Epithelial cell of proximal tubule (primary cell): Measurements from ENCODE around the gene FBXO21. TPM values are rescaled to one million over a fixed set of nuclear protein-coding genes. Genes with fewer than 3 reads are reported as not detected.
"Not testable (repeated sequence)": the region's sequence is repeated elsewhere in the genome, so short reads cannot be mapped to it uniquely, and the experiment has no call there.

Experiments used
- DNase-seq: peaks from one replicate; pipeline ENCODE4 v3.0.0-alpha.2; 2011; ENCODE audit warnings: low read depth
- H3K4me3 ChIP-seq: 2 replicates; pipeline ENCODE4 v1.5.1; 2011; ENCODE audit warnings: low read depth, mild to moderate bottlenecking, low read length
- total RNA-seq: library from RNA; depleted of rRNA; stranded (reverse); fragments of >200 nt; gene quantifications from 2 replicates; pipeline ENCODE4 v1.2.3, GENCODE V29; 2015
- TF ChIP-seq, protein P1 (sequence below): conservative IDR thresholded peaks from 2 replicates; pipeline ENCODE4 v1.5.1; 2012; ENCODE audit warnings: low read depth, mild to moderate bottlenecking, low read length

Gene FBXO21
- total RNA-seq, 1 donor from 2014 or later: 35.7 TPM

DNA sequence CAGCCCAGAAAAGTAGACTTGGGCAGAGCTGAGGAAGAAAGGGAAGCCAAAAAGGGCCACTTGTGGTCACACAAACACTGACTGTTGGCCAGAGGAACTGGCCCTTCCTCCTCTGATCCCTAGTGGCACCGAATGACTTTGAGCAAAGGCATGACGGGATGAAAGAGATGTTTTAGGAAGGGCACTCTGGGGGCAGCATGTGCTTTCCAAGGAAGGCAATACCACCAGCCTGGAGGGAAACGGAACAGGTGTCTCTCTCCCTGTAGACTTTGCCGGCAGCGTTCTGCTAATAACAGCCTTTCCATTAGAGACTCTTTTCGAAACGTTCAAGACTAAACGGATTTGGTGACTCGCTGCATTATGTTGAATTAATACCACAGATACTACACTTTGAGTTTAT is 12.3 kb upstream of the FBXO21 start:
- TF ChIP-seq, protein P1, sequence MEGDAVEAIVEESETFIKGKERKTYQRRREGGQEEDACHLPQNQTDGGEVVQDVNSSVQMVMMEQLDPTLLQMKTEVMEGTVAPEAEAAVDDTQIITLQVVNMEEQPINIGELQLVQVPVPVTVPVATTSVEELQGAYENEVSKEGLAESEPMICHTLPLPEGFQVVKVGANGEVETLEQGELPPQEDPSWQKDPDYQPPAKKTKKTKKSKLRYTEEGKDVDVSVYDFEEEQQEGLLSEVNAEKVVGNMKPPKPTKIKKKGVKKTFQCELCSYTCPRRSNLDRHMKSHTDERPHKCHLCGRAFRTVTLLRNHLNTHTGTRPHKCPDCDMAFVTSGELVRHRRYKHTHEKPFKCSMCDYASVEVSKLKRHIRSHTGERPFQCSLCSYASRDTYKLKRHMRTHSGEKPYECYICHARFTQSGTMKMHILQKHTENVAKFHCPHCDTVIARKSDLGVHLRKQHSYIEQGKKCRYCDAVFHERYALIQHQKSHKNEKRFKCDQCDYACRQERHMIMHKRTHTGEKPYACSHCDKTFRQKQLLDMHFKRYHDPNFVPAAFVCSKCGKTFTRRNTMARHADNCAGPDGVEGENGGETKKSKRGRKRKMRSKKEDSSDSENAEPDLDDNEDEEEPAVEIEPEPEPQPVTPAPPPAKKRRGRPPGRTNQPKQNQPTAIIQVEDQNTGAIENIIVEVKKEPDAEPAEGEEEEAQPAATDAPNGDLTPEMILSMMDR: no peak
- no peak for DNase-seq

DNA sequence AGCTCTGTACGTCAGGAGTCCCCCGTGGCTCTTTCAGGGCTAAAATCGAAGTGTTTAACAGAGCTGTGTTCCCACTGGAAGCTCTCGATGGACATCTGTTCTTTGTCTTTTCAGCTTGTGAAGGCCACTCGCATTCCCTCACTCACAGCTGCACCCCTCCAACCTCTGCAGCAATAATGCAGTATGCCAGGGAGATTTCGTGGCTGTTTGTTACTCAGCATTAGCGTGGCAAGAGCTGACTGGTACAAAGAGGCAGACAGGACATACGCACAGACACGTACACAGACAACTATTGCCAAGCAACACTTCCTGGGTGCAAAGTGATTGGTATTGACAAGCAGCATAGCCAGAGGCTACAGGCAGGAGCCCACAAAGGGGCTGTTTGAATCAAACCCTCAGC is 11.8 kb upstream of the FBXO21 start:
- H3K4me3 ChIP-seq: no peak overlapping the region
- DNase-seq: no peak
- TF ChIP-seq, protein P1: no peak

More for the DNA sequence above, 12.3 kb upstream of the FBXO21 start:
- no peak overlapping the region for H3K4me3 ChIP-seq

DNA sequence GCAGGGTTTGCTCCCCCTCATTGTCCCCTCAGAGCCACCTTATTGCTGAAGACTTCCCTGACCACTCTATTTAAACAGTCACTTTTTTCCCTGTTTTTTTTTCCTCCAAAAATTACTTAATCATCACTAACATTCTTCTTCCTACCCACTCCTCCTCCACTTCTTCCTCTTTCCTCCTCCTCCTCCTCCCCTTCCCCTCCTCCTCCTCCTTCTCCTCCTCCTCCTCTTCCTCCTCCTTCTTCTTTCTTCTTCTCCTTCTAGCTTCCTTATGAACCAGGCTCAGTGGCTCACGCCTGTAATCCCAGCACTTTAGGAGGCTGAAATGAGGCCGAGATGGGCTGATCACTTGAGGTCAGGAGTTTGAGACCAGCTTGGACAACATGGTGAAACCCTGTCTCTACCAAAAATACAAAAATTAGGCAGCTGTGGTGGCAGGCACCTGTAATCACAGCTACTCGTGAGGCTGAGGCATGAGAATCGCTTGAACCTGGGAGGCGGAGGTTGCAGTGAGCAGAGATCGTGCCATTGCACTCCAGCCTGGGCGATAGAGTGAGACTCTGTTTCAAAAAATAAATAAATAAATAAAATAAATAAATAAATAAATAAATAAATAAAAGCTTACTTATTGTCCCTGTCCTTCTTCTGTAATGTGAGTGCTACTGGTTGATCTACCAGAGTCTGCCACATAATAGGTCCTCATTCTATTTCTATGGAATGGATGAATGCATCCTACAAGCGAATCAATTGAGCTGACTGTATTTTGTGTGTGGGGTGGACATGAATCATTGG is 9.9 kb upstream of the FBXO21 start:
- not testable (repeated sequence) for H3K4me3 ChIP-seq, DNase-seq

DNA sequence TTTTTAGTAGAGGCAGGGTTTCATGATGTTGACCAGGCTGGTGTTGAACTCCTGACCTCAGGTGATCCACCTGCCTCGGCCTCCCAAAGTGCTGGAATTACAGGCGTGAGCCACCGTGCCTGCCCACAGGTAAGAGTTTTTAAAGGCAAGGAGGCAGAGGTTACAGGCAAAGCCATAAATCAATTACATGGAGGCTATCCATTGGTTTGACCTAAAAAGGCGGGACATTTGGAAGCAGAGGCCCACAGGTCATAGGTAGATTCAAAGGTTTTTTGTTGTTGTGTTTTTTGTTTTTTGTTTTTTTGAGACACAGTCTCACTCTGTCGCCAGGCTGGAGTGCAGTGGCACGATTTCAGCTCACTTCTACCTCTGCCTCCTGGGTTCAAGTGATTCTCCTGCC is 6.1 kb upstream of the FBXO21 start:
- H3K4me3 ChIP-seq, DNase-seq: not testable (repeated sequence)

DNA sequence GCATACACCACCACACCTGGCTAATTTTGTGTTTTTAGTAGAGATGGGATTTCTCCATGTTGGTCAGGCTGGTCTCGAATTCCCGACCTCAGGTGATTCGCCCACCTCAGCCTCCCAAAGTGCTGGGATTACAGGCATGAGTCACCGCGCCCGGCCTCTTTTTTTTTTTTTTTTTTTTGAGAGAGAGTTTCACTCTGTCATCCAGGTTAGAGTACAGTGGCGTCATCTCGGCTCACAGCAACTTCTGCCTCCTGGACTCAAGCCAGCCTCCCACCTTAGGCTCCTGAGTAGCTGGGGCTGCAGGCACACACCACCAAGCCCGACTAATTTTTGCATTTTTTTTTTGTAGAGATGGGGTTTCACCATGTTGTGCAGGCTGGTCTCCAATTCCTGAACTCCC is 4.8 kb upstream of the FBXO21 start:
- DNase-seq, H3K4me3 ChIP-seq: not testable (repeated sequence)

DNA sequence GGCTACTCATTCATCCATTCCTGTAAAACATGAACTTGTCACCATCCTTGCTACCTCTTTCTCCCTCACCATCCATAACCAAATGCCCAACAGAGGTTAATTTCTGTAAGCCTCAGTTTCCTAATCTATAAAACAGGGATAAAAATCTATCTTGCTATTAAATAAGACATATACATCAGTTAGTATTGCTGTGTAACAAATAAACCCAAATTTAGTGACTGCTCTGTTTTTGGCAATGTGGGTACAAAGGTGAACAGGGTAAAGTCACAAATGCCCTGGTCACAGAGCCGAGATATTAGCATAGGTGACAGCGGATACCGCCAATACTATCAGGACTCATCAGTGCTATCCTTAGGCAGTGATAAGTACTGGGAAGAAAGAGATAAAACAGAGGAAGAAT is 3.6 kb upstream of the FBXO21 start:
- no peak overlapping the region for H3K4me3 ChIP-seq
- TF ChIP-seq, protein P1: no peak
- no peak for DNase-seq

DNA sequence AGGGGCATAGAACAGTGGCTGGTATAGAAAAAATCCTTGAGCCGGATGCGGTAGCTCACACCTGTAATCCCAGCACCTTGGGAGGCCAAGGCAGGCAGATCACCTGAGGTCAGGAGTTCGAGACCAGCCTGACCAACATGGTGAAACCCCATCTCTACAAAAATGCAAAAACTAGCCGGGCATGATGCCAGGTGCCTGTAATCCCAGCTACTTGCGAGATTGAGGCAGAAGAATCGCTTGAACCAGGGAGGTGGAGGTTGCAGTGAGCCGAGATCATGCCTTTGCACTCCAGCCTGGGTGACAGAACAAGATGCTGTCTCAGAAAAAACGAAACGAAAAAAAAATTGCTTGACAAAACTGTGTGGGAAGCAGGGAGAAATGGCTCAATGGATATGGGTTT is 2.3 kb upstream of the FBXO21 start:
- DNase-seq, H3K4me3 ChIP-seq: not testable (repeated sequence)

DNA sequence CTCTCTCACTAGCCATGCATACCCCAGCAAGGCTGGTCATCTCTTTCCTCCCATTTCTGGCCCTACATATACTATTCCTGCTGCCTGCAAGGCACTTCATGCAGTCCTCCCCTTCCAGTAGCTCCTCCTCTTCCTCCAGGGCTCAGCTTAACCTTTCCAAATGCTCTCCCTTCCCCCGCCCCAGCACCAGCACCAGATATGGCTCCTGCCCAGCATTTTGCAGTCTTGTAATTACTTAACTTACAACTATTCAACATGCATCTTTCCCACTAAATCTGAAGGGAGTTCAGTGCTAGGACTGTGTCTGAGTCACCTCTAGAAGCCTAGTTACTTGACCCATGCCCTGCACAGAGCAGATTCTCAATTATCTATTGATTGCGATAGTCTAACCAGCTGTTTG is 1.8 kb upstream of the FBXO21 start:
- TF ChIP-seq, protein P1: no peak
- H3K4me3 ChIP-seq: no peak overlapping the region
- no peak for DNase-seq

DNA sequence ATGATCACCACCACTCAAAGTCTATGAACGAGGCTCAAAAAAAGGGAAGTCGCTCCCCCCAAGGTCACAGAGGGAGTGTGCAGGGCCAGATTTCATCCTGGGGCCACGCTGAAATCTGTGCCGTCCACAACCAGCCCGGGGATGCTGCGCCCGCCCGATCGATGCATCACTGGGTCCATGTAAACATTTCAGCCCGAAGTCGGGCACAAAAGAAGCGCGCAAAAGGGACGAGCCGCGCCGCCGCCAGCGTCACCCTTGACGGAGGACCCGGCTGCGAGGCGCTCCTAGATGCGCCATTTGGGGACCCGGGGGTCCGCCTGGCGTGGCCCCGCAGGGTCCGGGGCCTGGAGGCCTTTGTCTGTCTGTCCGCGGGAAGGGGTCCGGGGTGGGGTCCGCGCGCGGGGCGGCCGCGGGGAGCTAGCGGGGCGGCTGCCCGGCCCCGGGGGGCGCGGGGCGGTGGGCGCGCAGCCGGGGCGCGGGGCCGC is 503 bp downstream of the FBXO21 start:
- H3K4me3 ChIP-seq: peak overlapping the region; percentile 90
- TF ChIP-seq, protein P1: no peak
- DNase-seq: no peak
